ENCODE measurements around the gene RPLP2. TPM values are rescaled to one million over a fixed set of nuclear protein-coding genes. Genes with fewer than 3 reads are reported as not detected.

RPLP2 gene
- total and polyA plus RNA-seq, 8 donors, result 360 to 5,956 (median 985) TPM

DNA sequence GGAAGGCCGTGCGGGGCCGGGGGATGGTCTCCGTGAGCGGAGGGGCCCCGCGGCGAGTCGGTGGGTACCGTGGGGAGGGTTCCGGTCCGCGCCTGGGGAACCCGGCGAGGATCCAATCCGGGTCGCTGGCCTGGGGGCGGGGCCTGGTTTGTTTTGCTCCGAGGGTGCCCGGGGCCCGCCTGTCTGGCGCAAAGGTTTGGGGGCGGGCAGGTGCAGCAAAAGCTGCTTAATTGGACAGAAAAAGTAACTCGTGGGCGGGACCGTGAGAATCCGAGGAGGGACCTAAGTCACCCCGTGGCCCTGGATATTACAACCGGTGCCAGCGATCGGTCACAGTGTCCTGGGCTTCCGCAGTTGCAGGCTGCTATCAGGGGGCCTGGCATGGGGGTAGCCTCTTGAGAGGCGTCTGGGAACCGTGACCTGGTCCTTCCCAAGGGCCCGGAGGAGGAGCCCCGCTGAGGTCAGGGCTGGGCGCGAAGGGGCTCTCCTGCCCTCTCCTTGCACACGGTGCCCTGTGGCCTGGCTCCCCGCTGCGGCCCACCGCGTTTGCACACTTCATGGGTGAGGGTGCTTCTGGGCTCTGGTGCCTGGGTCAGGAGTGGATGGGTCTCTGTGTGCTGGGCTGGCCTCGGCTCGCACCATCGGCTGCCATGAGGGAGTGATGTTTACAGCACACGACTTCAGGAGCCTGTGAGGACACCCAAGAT is 10.3 kb downstream of the RPLP2 start:
- Histone ChIP-seq H3K27me3 (peaks cover 0 to 13% (median 0%) of the 10 kb centered on the region in 3 donors), H3K36me3 (peaks cover 29 to 46% (median 41%) of the 10 kb centered on the region in 4 donors), H3K4me1 (peaks cover 48 to 61% (median 57%) of the 10 kb centered on the region in 4 donors), H3K27ac (peak overlapping the region; percentile 94 to 98 (median 96)), H3K9me3 (no peaks in the 10 kb centered on the region), H3K4me3 (peak overlapping the region; percentile 72 to 97 (median 94))
- peak; percentile 95 to 97 for DNase-seq
- 1 to 3% (median 2%) methylated on average over 31 to 47 of the region's 47 CpGs for WGBS, 5 donors
- intact Hi-C loops (cut with DNase I; ENCODE audit: low total_unique reads), result no loop called here
- TF ChIP-seq CTCF (IDR thresholded peaks at IDR 0.05), result no peak
- TF ChIP-seq POLR2A (IDR thresholded peaks at IDR 0.05), result no peak
- TF ChIP-seq EP300 (IDR thresholded peaks at IDR 0.05), result no peak
- peak in 2 of 3 donors; percentile 54 to 63 for TF ChIP-seq POLR2AphosphoS5 (IDR thresholded peaks at IDR 0.05)

DNA sequence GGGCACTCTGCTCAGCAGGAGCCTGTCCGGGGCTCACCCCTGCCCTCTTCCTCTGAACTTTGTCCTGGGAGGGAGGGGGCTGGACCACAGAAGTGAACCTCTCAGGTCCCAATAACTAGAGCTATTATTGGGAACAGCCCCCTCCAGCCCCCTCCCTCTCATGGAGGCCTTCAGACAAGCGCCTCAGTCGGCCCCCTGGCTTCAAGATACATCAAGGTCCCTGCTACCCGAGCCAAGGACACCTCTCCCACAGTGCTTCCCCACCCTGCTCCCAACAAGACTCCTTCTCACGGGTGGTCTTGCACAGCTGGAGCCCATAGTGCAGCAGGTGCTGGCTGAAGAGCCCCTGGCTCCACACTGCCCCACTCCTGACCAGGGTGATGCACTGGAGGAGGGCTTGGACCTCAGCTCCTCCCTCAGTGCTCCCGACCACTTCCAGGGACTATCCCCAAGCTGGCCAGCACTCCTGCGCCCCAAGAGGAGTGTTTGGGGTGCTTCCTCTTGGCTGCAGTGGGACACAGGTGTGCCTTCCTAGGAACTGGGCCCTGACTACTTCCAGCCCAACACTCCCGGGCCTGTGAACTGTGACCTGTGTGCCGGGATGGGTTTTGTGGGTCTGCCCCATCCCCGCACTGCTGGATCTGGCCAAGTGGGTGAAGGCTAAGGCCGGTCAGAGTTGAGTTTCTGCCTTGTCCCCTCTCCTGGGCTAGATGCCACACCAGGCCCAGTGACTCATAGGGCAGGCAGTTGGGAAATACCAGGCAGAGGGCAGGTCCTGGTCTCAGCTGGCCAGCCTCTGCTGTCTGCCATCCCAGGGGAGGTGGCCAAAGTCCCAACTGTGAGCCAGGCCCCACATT is 11.1 kb downstream of the RPLP2 start:
- 26 to 54% (median 41%) methylated on average over 10 to 11 of the region's 11 CpGs for WGBS, 5 donors
- peak; percentile 72 to 90 for DNase-seq
- Histone ChIP-seq H3K27ac (peak overlapping the region; percentile 94 to 98 (median 96)), H3K9me3 (no peaks in the 10 kb centered on the region), H3K4me3 (peak overlapping the region; percentile 72 to 97 (median 94)), H3K4me1 (peaks cover 51 to 69% (median 64%) of the 10 kb centered on the region in 4 donors), H3K27me3 (peaks cover 0 to 21% (median 0%) of the 10 kb centered on the region in 3 donors), H3K36me3 (peaks cover 32 to 46% (median 43%) of the 10 kb centered on the region in 4 donors)
- intact Hi-C loops (cut with DNase I; ENCODE audit: low total_unique reads), result no loop called here
- TF ChIP-seq EP300 (IDR thresholded peaks at IDR 0.05), result peak; percentile 27
- TF ChIP-seq POLR2A (IDR thresholded peaks at IDR 0.05), result no peak
- TF ChIP-seq CTCF (IDR thresholded peaks at IDR 0.05), result no peak
- TF ChIP-seq POLR2AphosphoS5 (IDR thresholded peaks at IDR 0.05), result peak; percentile 58 to 86 (median 71)

GRCh38 chr11:821512-822371 is 12.0 kb downstream of the RPLP2 start:
- Histone ChIP-seq H3K9me3 (no peaks in the 10 kb centered on the region), H3K4me1 (peaks cover 60 to 78% (median 72%) of the 10 kb centered on the region in 4 donors), H3K36me3 (peaks cover 32 to 44% (median 43%) of the 10 kb centered on the region in 4 donors), H3K4me3 (peak overlapping the region in 3 of 4 donors; percentile 72 to 96 (median 92)), H3K27ac (peak overlapping the region; percentile 94 to 98 (median 96)), H3K27me3 (peaks cover 0 to 30% (median under 1%) of the 10 kb centered on the region in 3 donors)
- DNase-seq, result no peak
- intact Hi-C loops (cut with DNase I; ENCODE audit: low total_unique reads), result no loop called here
- WGBS, 5 donors, result 55 to 68% (median 62%) methylated on average over 21 to 22 of the region's 22 CpGs
- TF ChIP-seq POLR2AphosphoS5 (IDR thresholded peaks at IDR 0.05) (no peak), CTCF (IDR thresholded peaks at IDR 0.05) (no peak), POLR2A (IDR thresholded peaks at IDR 0.05) (no peak), EP300 (IDR thresholded peaks at IDR 0.05) (no peak)
